ENCODE results near the gene NKD2. TPM values are rescaled to one million over a fixed set of nuclear protein-coding genes. Genes with fewer than 3 reads are reported as not detected.
A peak's percentile ranks its signal among the peaks of the same experiment; 100 is the strongest.

The NKD2 gene
- total RNA-seq, 1 experiment from 2014 or later = 0.57 TPM

DNA sequence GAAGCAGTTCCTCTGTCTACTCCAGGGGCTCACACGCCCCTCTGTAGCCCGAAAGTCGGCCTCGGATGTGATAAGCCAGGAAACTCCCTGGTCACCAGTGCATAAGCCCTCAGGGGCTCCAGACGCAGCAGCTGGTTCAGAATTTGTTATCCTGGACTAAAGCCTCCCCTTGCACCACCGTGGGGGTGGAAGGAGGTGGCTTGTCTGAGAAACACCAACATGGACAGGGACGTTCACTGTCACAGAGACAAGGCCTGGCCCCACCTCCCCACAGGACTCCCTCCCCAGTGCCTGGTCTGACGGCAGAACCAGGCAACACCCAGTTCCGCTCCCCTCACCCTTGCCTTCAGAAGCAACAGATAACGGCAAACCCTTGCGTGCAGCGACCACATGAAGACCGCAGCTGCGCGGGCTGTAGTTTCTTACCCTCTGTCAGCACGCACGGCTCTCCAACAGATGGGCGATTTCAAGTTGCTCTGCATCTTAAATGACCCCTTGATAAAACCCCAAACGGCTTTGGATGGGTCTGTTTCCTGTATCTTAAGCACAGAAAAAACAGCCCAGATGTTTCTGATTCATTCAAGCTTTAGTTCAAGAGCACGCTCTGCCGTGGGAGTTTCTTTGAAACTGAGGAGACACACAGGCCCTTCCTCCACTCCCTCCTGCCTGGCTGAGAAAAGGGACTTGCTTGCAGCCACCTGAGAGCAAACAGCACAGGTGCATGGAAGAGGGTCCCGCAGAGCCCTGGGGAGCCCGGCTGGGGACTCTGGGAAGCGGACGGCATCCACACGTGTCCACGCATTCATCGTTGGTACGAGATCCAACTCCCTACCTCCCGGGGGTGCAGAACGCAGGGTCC lies 44.7 kb upstream of the NKD2 start:
- CTCF ChIA-PET = no interaction called here
- peaks cover 97% of the 10 kb centered on the region for H3K27me3 ChIP-seq (ENCODE audit: insufficient read depth, low read depth)
- intact Hi-C loops (cut with micrococcal nuclease; ENCODE audit: unreplicated experiment) = no loop called here
- no peak overlapping the region for H3K4me2 ChIP-seq
- H2AFZ ChIP-seq = no peak overlapping the region
- no peak for DNase-seq
- BruUV-seq (replicated peaks) = no TSS peak
- H4K20me1 ChIP-seq (ENCODE audit: insufficient read depth) = 0 out of 2 replicates have a peak, but pooled peaks cover 10% of the 10 kb centered on the region
- H3K9me2 ChIP-seq (ENCODE audit: insufficient read depth) = no peaks in the 10 kb centered on the region
- H3F3A ChIP-seq (ENCODE audit: insufficient read depth, low read depth) = no peaks in the 10 kb centered on the region
- H3K4me3 ChIP-seq = no peak overlapping the region
- H3K9me3 ChIP-seq (ENCODE audit: insufficient read depth, low read depth) = no peaks in the 10 kb centered on the region
- H3K27ac ChIP-seq = no peak overlapping the region
- H3K4me1 ChIP-seq (replicated peaks; ENCODE audit: insufficient read depth) = no peaks in the 10 kb centered on the region
- no peaks in the 10 kb centered on the region for H3K36me3 ChIP-seq (ENCODE audit: low read depth)
- H3K79me2 ChIP-seq (ENCODE audit: low read depth) = no peaks in the 10 kb centered on the region
- POLR2A ChIA-PET (ENCODE audit: unreplicated experiment) = no interaction called here
- no peak for TF ChIP-seq EZH2 (IDR thresholded peaks at IDR 0.05; ENCODE audit: low read depth)
- TF ChIP-seq, protein P1, sequence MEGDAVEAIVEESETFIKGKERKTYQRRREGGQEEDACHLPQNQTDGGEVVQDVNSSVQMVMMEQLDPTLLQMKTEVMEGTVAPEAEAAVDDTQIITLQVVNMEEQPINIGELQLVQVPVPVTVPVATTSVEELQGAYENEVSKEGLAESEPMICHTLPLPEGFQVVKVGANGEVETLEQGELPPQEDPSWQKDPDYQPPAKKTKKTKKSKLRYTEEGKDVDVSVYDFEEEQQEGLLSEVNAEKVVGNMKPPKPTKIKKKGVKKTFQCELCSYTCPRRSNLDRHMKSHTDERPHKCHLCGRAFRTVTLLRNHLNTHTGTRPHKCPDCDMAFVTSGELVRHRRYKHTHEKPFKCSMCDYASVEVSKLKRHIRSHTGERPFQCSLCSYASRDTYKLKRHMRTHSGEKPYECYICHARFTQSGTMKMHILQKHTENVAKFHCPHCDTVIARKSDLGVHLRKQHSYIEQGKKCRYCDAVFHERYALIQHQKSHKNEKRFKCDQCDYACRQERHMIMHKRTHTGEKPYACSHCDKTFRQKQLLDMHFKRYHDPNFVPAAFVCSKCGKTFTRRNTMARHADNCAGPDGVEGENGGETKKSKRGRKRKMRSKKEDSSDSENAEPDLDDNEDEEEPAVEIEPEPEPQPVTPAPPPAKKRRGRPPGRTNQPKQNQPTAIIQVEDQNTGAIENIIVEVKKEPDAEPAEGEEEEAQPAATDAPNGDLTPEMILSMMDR (conservative IDR thresholded peaks at IDR 0.05) = no peak

DNA sequence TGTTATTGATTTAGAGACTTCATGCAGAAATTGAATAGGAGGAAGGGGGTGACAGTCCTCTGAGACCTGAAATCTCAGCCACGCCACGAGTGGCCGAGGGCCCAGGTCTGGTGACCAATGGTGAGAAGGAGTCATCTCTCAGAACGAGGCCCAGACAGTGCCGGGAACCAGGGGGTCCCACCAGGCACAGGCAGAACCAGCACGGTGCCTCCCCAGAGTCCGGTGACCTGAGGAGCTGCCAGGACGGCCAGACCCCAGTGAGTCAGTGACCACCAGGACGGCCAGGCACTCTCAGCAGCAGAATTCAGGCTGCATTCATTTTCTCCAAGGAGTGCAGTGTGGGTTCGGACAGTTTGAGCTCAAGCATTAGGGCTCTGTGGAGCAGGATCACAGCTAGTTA lies 43.8 kb upstream of the NKD2 start:
- Histone ChIP-seq H3F3A (ENCODE audit: insufficient read depth, low read depth) (no peaks in the 10 kb centered on the region), H3K27me3 (ENCODE audit: insufficient read depth, low read depth) (peaks cover 100% of the 10 kb centered on the region), H3K4me2 (peak overlapping the region; percentile 15; the same call in 1 of the 2 replicates), H3K27ac (no peak overlapping the region), H4K20me1 (ENCODE audit: insufficient read depth) (0 out of 2 replicates have a peak, but pooled peaks cover 10% of the 10 kb centered on the region), H2AFZ (no peak overlapping the region), H3K4me1 (replicated peaks; ENCODE audit: insufficient read depth) (no peaks in the 10 kb centered on the region), H3K4me3 (no peak overlapping the region), H3K9me2 (ENCODE audit: insufficient read depth) (no peaks in the 10 kb centered on the region), H3K79me2 (ENCODE audit: low read depth) (no peaks in the 10 kb centered on the region), H3K36me3 (ENCODE audit: low read depth) (no peaks in the 10 kb centered on the region), H3K9me3 (ENCODE audit: insufficient read depth, low read depth) (no peaks in the 10 kb centered on the region)
- BruUV-seq (replicated peaks) = no TSS peak
- intact Hi-C loops (cut with micrococcal nuclease; ENCODE audit: unreplicated experiment) = no loop called here
- no peak for DNase-seq
- ChIA-PET CTCF (no interaction called here), POLR2A (ENCODE audit: unreplicated experiment) (no interaction called here)
- no peak for TF ChIP-seq EZH2 (IDR thresholded peaks at IDR 0.05; ENCODE audit: low read depth)
- TF ChIP-seq, protein P1 (conservative IDR thresholded peaks at IDR 0.05) = no peak

DNA sequence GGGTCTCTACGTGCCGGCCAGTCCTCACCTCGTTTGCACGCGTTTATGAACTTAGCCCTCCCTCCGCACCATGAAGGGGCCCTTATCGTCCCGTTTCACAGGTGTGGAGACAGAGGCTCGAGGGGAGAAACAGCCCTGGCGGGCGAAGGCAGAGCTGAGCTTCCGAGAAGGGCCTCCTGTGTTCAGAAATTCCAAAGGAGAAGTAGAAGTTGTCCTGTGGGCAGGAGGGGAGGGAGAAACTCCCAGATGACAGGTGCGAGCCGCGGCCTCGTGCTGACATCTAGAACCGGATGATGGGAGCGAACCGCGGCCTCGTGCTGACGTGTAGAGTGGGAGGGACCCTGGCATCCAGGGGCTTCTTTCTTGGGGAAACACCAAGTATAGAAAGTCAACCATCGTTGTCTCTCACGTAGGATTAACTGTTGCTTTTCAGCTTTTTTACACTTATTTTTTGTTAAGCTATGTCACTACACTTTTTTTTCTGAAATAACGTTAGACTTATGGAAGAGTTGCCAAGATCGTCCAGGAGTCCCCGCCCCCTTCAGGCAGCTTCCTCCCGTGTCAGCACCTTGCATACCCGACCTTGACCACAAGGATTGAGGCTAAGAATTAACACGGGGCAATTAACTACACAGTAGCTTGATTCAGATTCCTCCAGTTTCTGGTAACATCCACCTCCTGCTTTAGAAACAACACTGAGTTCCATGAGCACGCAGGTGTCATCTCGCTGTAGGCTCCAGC lies 42.8 kb upstream of the NKD2 start:
- Histone ChIP-seq H3K36me3 (ENCODE audit: low read depth) (no peaks in the 10 kb centered on the region), H3F3A (ENCODE audit: insufficient read depth, low read depth) (no peaks in the 10 kb centered on the region), H4K20me1 (ENCODE audit: insufficient read depth) (peaks cover 13% of the 10 kb centered on the region; the same call in 1 of the 2 replicates), H3K4me2 (no peak overlapping the region), H3K27me3 (ENCODE audit: insufficient read depth, low read depth) (peaks cover 100% of the 10 kb centered on the region), H3K4me3 (no peak overlapping the region), H3K4me1 (replicated peaks; ENCODE audit: insufficient read depth) (no peaks in the 10 kb centered on the region), H2AFZ (no peak overlapping the region), H3K27ac (no peak overlapping the region), H3K9me2 (ENCODE audit: insufficient read depth) (no peaks in the 10 kb centered on the region), H3K9me3 (ENCODE audit: insufficient read depth, low read depth) (no peaks in the 10 kb centered on the region), H3K79me2 (ENCODE audit: low read depth) (no peaks in the 10 kb centered on the region)
- BruUV-seq (replicated peaks) = no TSS peak
- POLR2A ChIA-PET (ENCODE audit: unreplicated experiment) = interaction anchor here (0.7 kb wide), 1 partner anchor 364 kb away, joined by 6 read pairs; no protein-coding TSS in a partner anchor
- TF ChIP-seq, protein P1 (conservative IDR thresholded peaks at IDR 0.05) = no peak
- TF ChIP-seq EZH2 (IDR thresholded peaks at IDR 0.05; ENCODE audit: low read depth) = no peak
- CTCF ChIA-PET = no interaction called here
- DNase-seq = no peak
- intact Hi-C loops (cut with micrococcal nuclease; ENCODE audit: unreplicated experiment) = no loop called here
